ENCODE results near the gene MED27.

The MED27 gene

DNA sequence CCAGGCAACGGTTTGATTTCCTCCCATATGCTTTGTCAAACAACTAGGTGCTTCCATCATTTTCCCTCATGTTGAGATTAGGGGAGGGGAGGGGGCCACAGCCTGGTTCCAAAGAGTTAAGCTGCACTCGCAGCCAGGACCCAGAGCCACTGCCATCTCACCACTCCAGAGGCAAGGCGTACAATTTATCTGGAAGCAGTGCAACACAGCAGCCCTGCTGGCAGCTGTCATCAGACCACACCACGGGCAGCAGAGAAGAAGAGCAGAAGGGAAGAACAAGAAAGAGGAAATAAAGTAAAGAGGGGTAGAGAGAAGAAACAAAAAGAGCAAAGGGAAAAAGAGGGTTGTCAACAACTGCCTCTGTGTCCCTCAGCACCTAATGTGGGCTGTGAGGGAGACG is 38.9 kb downstream of the MED27 start:
- no peak for DNase-seq

DNA sequence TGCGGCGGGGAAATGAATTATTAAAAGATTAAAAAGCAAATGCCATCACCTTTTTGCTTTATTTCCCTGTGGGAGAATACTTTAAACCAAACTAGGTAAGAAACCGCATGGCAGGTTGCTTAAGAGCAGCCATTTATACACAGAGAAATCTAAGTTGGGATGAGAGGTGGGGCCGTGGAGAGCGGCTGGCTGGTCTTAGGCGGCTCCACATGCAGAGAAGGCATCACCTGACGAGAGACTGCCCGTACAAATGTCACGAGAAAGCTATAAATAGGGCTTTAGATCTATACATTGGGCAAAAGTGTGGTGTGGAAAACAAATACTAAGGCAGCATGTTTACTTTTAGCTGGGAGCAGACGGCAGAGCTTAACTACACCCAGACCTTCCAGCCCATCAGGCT is 39.4 kb downstream of the MED27 start:
- DNase-seq, result no peak

DNA sequence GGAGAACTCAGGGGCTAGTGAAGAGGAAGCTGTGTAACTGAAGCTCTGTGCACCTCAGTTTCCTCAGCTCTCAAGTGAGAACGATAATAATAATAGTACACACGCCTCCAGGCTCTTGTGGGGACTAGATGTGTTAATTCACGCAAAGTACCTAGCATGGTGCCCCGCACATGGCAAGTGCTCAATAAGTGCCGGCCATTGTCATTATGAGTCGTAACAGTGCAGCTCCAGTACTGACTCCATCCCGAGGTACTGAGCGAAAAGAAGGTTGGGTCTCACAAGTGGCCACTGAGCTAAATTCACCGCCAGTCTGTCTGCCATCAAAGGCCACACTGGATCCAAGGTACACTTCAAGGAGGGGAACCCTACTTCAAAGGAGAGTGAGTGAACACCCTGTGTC is 40.4 kb downstream of the MED27 start:
- DNase-seq, result no peak

DNA sequence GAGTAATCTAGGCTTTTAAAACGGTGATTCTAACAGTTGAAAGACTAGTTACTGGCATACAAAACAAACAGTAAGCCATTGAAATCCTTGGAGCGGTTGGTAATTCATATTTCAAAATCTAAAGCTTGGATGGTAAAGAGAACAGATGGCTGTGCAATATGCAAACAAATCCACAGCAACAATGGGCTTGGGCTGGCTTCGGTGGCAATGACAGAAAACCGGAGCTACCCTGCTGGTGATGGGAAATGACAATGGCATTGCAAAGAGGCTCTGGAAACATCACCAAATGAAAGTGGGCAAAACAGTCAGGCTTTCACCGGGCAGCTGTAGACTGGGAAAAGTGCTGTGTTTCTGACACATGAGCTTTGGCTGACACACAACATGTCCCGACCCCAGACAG is 42.2 kb downstream of the MED27 start:
- no peak for DNase-seq

DNA sequence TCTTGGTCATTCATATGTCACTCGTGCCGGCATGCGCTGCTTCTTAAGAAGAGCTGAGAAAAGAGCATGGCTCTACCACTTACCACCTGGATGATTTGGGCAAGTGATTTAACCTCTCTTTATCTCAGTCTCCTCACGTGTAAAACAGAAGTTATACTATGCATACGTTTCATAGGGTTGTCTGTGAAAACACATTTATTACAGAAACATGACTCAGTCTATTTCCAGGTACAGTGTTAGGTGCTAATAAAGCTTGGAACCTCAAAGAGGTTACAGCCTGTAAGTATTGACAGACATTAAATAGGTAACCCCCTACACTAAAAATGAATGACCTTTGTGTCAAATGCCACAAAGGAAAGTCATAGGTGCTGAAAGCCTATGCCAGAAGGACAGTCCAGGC is 43.1 kb downstream of the MED27 start:
- no peak for DNase-seq

DNA sequence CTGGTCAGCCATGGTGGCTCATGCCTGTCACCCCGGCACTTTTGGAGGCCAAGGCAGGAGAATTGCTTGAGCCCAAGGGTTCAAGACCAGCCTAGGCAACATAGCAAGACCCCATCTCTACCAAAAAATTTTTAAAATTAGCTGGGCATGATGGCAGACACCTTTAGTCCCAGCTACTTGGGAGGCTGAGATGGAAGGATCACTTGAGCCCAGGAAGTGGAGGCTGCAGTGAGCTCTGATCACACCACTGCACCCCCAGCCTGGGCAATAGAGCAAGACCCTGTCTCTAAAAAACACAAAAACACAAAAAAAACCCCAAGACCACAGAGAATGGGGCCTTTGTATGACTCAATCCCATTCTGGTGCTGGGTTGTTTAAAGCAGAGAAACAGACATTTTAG is 44.0 kb downstream of the MED27 start:
- DNase-seq, result no peak

DNA sequence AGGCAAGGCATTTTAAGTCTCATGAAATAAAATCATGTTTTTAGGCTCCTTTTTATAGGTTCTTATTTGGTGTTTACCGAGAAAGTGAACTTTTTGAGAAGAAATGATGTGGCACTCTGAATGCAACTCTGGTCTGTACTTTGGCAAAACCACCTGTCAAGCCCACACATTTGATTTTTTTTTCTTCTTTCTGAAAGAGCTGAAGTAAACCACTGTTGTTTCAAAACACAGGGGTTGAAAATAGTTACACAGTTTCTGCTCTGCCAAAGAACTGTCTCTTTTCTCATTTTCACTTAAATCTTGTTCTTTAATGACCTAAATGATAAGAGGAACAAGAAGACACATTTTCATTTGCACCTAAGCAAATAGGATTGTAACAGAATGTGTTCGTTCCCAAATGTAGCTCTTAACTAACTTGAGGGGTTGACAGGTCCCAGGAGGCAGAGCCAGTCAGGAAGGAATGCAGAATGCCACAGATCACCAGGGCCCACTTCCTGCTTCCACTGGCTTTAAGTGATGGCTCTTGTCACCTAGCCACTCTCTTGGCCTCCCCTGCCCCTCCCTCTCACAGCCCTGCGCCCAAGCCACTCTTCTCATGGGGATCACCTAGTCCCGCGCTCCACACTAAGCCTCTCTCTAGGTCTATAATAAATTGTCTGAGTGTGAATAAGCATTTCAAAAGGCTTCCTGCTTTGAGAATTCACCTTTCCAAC is 47.3 kb downstream of the MED27 start:
- no peak for DNase-seq

DNA sequence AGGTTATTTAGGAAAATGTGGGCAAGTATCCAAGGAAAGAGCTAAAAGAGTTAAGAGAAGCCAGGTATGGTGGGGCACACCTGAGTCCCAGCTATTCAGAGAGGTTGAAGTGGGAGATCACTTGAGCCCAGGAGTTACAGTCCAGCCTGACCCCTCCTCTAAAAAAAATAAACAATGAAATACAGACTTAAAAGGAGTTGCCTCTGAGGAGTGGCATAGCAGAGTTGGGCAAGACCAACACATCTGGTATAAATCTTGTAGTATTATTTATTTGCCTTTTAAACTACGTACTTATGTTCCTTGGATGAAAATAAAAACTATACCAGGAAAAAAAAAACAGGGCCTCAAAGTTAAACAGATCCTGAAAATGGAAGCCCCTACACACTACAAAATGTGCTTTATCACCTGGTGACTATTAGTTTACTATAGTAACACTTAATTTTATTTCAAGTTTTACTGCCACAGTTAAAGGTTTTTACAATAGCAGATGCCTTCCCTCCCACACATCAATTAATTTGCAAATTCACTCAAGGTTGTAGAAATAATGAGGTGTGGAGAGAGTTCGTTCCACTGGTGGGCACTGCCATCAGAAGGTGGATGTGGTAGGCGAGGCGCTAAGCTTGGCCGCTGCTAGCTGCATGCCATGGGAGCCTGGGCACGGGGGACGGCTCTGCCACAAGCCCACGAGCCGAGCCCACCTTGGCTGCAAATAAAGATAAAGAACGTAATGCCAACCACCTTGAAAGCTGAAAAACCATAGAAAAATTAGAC is 48.0 kb downstream of the MED27 start:
- DNase-seq, result no peak

DNA sequence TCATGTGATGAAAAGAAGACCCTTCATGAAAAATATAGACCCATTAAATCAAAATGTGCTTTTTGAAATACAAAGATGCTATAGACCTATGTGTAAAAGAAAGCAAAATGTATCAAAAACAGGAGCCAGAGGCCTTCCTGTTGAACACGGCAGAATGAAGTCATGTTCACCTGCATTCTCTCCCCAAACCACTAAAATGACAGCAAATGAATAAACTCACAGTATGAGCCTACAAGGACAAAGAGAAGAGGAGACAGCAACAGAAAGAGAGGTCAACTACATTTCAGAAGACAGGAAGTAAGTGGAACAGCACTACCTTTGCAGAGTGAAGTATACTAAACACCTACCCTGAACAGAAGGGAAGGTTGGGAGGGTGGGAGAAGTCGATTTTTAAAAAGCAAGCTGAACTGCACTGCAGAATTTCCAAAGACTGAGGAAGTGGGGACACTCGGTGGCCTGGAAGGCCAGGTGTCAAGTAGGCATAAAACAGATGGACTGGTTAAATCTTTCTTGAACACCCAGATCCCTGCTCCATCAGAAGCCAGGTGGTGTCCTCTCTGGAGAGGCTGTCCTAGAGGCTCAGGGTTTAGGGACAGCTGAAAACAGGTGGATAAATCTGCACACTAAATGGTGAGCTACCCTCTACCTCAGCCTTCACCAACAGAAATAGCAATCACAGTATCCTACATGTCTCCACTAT is 48.9 kb downstream of the MED27 start:
- no peak for DNase-seq

DNA sequence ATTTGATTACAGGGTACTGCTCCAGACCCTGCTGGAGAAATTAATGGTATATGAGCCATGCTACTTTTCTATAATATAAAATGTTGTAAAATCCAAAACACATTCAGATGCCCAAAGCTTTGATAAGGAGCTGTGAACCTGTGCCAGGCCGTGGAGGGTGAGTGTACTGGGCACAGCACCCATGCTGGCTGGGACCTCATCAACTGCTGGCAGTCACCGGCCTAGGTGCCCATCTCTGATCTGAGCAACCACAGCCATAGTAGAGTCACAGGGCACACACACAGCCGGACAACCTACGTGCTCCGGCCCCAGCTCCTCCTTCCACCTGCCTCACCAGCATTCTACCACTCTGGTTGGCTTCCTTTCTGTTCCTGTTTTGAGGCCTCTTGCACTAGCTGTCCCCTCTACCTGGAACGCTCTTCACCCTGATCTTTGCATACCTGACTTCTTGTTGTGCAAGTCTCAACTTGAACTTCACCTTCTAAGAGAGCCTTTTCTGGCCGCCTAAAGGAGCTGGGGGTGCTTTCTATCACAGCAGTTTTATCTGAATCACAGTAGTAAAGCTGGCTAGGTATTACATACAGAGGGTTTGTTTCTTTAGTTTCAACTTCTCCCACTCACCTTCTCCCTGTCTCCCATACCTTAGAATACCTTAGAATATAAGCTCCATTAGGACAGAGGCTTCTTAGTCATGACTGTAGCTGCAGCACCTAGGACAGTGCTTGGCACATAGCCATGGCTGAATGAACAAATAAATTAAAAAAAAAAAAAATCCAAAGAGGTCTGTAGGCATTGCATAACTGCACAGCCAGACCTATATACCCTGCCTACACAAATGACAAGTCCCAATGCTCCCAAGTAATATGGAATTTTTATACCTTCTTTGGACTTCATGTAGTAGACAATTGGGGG is 51.7 kb downstream of the MED27 start:
- DNase-seq, result no peak

DNA sequence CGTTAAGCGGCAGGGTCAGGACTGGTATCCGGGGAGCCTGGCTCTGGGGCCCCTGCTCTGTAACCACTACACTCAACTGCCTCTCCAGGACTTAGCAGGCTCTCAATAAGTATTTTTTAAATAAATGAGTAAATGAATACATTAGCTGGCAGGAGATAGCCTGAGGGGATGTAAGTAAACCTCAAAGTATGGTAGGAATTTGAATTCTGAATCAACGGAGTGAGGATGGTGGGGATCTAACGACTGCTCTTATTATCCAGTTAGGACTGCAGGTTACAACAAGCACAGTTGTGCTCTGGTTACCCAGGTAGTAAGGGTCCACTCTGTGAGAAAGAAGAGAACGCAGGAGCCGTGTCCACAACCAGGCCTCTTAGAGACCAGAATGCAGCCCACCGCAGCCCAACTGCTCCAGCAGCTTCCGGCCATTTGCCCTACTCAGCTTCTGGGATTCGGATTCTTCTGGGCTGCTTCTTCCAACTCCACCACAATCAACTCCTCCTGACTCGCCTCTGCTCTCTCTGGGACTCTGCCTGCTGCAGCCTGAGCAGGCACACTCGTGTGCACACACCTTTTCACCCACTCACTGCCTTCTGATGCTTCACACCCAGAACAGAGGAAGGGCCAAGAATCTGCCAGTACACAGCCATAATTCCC is 52.6 kb downstream of the MED27 start:
- DNase-seq, result no peak

DNA sequence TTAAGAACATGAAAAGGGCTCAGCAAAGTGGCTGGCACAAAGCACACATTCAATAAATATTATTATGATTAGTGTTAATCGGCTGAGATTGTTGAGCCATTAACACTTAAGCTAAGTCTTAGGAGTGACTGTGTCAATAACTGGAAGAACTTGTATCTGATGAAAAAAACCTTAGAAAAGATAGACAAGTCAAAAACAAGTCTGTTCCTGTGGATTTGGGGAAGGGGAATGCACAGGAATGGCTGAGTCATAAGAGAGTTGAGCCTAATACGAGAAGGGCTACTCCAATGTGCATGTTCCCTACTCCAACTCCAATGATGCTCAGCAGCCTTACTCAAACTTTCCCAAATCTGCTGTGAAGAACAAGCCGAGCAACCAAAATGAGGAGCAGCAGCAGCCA is 53.9 kb downstream of the MED27 start:
- no peak for DNase-seq

DNA sequence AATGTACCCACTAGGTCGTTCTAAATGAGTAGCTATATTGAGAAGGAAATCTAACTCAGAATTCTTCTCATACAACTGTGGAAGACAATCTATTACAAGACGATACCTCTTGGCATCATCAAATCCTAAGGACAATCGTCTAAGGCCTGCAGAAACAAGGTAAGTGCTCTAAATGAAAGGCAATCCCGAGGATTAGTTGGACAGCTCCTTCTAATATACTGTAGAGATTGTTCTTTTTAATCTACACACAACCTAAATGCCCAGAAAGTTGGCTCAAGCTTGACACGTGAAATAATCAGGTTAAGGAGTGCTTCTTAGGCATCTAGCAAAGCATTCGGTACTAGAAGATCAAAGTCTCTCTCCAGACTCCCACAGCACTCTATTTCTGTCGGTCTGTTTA is 55.1 kb downstream of the MED27 start:
- no peak for DNase-seq

DNA sequence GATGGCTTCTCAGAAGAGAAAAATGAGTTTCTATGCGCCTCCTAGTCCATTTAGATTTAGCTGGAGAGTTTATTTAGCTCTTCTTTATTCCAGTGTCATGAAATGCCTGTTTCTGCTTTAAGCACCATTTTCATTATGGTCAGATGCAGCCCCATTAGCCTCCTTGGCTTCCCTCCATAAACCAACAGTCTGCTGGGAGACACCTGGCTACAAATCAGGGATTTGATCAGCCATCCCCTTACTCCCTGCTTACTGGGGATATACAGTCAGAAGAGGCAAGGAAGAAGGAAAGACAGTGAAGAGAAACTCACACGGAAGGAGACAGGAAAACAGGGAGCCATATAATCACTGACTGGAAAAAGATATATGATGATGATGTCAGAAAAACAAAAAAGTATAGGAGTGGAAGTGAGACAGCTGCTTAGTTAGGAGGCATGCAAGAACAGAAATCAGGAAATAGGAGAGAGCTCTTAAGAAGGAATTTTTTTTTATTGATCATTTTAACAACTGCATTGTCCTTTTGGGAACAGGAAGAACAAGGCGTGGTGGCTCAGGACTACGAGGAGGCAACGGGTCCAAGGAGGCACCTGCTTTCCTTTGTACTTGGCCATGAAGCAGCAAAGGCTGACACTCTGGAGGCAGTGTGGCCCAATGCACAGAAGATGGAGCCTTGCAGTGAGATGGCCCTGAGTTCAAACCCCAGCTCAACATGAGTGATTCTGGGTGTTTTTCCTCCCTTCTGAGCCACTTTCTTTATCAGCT is 56.1 kb downstream of the MED27 start:
- no peak for DNase-seq

DNA sequence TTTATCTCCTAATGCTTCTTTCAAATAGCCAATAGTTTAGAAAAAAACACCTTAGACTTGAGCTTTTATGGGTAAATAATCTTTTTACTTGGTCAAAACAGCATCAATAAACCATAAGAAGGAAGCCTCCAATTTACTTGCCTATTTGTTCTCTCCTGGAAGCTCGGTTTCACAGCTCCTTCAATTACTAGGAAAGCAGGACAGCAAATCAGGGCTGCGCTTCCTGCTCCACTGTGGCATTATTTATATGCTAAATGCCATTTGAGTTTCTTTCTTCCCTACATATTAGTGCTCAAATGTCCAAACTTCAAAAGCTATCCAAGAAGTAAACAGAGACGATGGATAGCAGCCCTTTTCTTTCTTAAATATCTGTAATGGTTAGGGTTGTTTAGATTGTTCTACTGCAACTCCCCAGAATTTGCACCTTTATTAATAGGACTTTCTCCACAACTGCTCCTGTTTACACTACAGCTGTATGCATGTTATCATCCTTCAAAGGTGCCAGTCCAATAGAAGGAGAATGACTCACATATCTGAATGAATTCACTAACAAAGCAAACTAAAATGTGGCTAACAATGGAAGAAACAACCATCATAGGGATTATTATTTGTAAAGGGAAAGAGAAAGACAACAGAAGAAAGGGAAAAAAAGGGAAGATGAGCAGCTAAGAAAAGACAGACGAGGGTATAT is 58.7 kb downstream of the MED27 start:
- no peak for DNase-seq

DNA sequence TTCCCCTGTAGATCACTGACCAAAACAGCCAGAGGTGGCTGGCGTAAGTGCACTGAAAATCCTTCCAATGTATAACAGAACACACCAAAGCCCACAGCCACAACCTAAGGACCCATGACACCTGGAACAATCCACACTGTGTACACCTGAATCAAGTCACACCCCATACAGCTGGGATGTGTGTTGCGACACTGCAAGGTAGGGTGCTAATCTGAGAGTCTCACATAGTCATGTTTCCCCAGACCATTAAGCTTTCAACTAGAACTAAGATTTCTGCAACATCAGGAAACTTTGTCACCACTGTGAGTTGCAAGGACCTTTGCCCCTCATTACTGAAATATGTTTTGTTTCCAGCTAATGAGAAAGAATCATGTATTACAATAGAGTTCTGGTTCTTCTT is 59.4 kb downstream of the MED27 start:
- no peak for DNase-seq

DNA sequence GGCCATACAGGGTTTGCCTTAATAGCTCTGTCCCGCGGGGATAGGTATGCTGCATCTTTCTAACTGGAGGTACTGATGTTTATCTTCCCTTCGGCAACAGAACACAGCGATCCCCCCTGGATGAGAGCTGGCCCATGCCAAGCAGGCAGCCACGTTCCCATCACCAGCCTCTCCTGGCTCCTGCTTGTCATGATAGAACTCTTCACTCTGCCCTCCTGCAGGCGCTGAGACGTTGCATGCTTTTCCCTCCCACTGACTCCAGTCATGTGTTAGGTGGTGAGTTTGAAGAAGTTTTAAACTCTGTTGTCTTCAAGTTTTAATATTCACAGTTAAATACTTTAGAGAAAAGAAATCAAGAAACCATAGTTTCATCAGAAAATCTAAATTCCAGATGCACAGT is 60.0 kb downstream of the MED27 start:
- DNase-seq, result no peak

DNA sequence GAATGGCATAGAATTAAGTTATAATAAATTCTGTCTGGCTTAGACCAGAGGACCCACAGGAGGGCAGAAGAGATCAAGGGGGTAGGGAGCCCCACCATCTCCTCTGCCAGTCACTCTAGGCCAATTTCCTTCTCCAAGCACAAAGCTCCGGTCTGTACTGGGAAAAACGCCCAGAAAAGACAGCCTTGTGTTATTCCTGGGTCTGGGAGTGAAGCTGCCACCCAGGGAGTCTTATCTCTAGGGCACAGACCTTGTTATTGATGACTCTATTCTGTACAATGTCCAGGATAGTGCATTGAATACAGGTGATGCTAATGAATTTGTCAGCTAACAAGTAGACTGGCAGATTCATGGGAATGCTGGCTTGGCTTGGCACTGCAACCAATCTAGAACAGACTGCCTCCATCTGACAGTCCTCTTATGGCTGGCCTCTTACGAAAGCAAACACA is 60.7 kb downstream of the MED27 start:
- no peak for DNase-seq

DNA sequence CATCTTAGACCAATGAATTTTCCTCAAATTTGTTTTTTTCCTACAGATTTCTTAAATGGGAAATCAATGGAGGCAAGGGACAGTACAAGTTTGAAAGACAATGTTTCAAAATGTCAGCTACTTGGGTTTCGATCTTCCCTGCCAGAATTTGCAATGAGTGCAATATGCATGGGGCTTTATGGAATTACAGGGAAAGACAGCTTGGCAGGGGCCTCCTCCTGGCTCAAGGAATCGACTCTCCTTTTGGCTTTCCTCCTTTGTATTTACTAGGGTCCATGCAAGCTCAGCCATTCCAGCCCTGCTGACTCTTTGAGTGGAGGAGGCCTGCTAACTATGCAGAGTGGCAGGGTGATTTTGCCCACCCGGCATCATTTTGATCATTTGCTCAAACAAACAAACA is 63.2 kb downstream of the MED27 start:
- no peak for DNase-seq

DNA sequence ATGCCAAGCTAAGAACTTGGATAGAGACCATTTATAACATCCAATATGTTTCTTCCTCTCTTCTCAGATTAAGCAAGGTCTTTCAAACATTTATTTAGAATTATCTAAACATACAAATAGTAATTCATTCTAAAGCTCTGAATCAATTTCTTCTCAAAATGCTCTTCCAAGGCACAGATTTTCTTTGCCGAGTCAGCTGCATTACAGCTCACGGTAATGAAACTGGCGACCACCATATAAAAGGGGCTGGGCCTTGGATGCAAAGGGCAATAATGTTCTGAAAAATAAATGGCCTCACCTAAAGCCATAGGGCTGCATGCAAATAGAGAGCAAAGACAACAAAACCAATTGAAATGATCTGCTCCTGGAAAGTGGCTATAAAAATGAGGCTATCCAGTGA is 63.8 kb downstream of the MED27 start:
- no peak for DNase-seq

DNA sequence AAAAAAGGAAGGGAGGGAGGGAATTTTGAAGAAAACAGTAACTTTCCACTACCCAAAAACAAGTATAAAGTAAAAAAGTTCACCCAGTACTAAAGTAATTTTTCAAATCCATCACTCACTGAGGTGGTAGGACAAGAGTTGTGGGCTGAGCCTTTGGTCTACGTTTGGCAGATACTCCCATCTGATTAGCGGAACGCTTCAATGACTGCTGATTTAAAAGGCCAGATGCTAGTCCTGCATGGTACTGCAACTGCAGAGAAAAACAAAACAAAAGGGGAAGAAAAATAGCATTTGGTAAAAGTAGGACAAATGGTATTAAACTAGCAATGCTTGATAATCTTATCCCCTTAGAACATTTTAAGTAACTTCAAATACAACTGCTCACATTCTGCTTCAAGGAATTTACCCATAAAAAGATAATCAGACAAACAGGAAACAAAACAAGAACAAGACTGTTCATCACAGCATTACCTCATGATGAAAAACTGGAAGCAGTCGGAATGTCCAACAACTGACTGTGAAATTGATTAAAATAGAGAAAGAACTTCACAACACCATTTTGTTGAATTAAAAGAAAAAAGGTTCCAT is 65.4 kb downstream of the MED27 start:
- no peak for DNase-seq
